Heart left ventricle (tissue), 16 donors: ENCODE results near the gene ZBTB20. TPM values are rescaled to one million over a fixed set of nuclear protein-coding genes. Genes with fewer than 3 reads are reported as not detected.

Experiments used
- ATAC-seq, 4 donors: fragments of 200-7000 bp; cut with Tn5 transposase; one replicate each; pipeline ENCODE4 v1.9.1; 2020 to 2022; ENCODE audit warnings: moderate library complexity in 4 of 4, mild to moderate bottlenecking in 3 of 4, moderate number of reproducible peaks in 1 of 4
- DNase-seq, 5 donors: peaks; one replicate each; pipeline ENCODE4 v3.0.0-alpha.2; 2020
- H3K27ac ChIP-seq, 12 donors: fragments of 200-600 bp; sonication (generic) in 4 of 12; one replicate each; pipeline versions ENCODE4 v1.5.0 to v1.8.0; 2016 to 2022; ENCODE audit warnings: mild to moderate bottlenecking in 2 of 12
- H3K27me3 ChIP-seq, 9 donors: fragments of 200-600 bp; sonication (generic) in 2 of 9; one replicate each; pipeline versions ENCODE4 v1.5.1 to v1.8.0; 2016 to 2022; ENCODE audit warnings: mild to moderate bottlenecking in 3 of 9
- H3K36me3 ChIP-seq, 9 donors: fragments of 200-600 bp; sonication (generic) in 2 of 9; one replicate each; pipeline versions ENCODE4 v1.5.0 to v1.8.0; 2018 to 2022; ENCODE audit warnings: mild to moderate bottlenecking in 2 of 9
- H3K4me1 ChIP-seq, 12 donors: fragments of 200-600 bp; sonication (generic) in 4 of 12; one replicate each; pipeline versions ENCODE4 v1.5.0 to v1.8.0; 2016 to 2022; ENCODE audit warnings: mild to moderate bottlenecking in 3 of 12
- H3K4me3 ChIP-seq, 12 donors: fragments of 200-600 bp; sonication (generic) in 4 of 12; one replicate each; pipeline versions ENCODE4 v1.5.0 to v1.8.0; 2017 to 2022; ENCODE audit warnings: mild to moderate bottlenecking in 9 of 12, moderate library complexity in 4 of 12
- H3K9me3 ChIP-seq, 12 donors: fragments of 200-600 bp; sonication (generic) in 4 of 12; one replicate each; pipeline versions ENCODE4 v1.5.0 to v1.8.0; 2016 to 2022; ENCODE audit warnings: mild to moderate bottlenecking in 1 of 12
- CTCF ChIP-seq, 12 donors: fragments of 200-600 bp; sonication (generic) in 4 of 12; IDR thresholded peaks; one replicate each; pipeline versions ENCODE4 v1.5.0 to v1.8.0; 2018 to 2022; ENCODE audit warnings: antibody characterized with exemption in 12 of 12, mild to moderate bottlenecking in 5 of 12
- POLR2A ChIP-seq, 2 donors: fragments of 450-650 bp; IDR thresholded peaks; one replicate each; pipeline ENCODE4 v1.6.1; 2017; ENCODE audit warnings: antibody characterized with exemption in 2 of 2, mild to moderate bottlenecking in 2 of 2, moderate library complexity in 2 of 2
- WGBS, 4 donors: extraction: QIAGEN DNeasy Blood & Tissue Kit in 2 of 4; methylation state at CpG; one replicate each; pipeline versions ENCODE4 v1.1.5 to v1.1.7; 2013 to 2018; 5-methylcytosine and 5-hydroxymethylcytosine counted together
- intact Hi-C, 10 donors: fragments of 100-400 bp; cut with DNase I; formaldehyde crosslinking; loops; one replicate each; pipeline versions ENCODE4 v1.11.1 to v1.14.2; 2022
- polyA plus RNA-seq, 2 donors: library from polyadenylated mRNA; stranded (reverse); fragments of 200-250 nt; gene quantifications; one replicate each; pipeline ENCODE4 v1.2.3, GENCODE V29; 2013
- total RNA-seq, 9 donors: library from RNA; depleted of rRNA in 2 of 9; stranded (reverse); fragments of >200 nt in 2 of 9; fragmentation: NEBNext Ultra II Directional in 3 of 9; extraction: Animal tissue kit (Norgen Biotek cat#: 25700) in 3 of 9; gene quantifications; one replicate each; pipeline versions ENCODE4 v1.1.0 to v1.2.4, GENCODE V29; 2016 to 2023
- donor health status: ischemic (EF 13 %, LVEDD 7.1; RV severe dilation, severe dysfunction).
- donor health status: healthy with polysubstance abuse.
- donor health status: DM: no; HTN: yes; CAD: no.
- donor health status: DM: no; HTN: no; CAD: no.
- donor health status: ischemic (EF 25% LVEDD 6.9; RV normal size, moderate dysfunction).
- donor health status: ischemic (EF 25% LVEDD 5.7; RV mildly dilated, moderate dysfunction).
- donor health status: healthy.
- donor health status: DM: yes; HTN: yes; CAD: no.
- donor health status: ischemic (EF 35%, LVEDD 5.7; RV mildly dilated, moderate dysfunction).
- donor health status: nonischemic (EF 11% LVEDD 7.7; RV severe dilation, severe dysfunction).
- donor health status: DM: yes; HTN: yes; CAD: no.
- donor health status: PGD.
- donor health status: ischemic (EF 29% LVEDD 5.4; RV normal size, mild dysfunction).
- donor health status: nonischemic (EF 23%, LVEDD 6.1; RV moderate dilation, normal function).

Gene ZBTB20
- total and polyA plus RNA-seq, 11 donors: 6.2 to 109 (median 77.3) TPM

DNA sequence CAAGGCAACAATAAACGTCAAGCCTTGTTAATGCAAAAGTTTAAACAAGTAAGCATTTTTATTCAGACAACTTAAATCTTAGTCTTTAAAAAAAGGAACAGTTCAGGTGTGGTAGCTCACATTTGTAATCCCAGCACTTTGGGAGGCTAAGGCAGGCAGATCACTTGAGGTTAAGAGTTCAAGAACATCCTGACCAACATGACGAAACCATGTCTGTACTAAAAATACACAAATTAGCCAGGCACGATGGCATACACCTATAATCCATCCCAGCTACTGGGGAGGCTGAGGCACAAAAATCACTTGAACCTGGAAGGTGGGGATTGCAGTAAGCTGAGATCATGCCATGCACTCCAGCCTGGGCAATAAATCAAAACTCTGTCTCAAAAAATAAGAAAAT is 19.9 kb downstream of the ZBTB20 start:
- no peaks in the 10 kb centered on the region for H3K27me3 ChIP-seq
- peaks cover 0 to 7% (median 0%) of the 10 kb centered on the region in 12 donors for H3K4me1 ChIP-seq
- no peaks in the 10 kb centered on the region for H3K9me3 ChIP-seq
- no peak for TF ChIP-seq CTCF (IDR thresholded peaks at IDR 0.05)
- no peak for TF ChIP-seq POLR2A (IDR thresholded peaks at IDR 0.05)
- 44 to 53% (median 48%) methylated on average over 3 of the region's 3 CpGs for WGBS, 4 donors
- H3K27ac ChIP-seq: no peak overlapping the region
- DNase-seq (no peak), ATAC-seq (no peak)
- intact Hi-C loops: no loop called here
- no peaks in the 10 kb centered on the region for H3K36me3 ChIP-seq
- no peak overlapping the region for H3K4me3 ChIP-seq

- no peak overlapping the region for H3K4me3 ChIP-seq
- 84 to 90% (median 86%) methylated on average over 1 of the region's 1 CpG for WGBS, 4 donors
- DNase-seq: no peak
- H3K4me1 ChIP-seq: peaks cover 0 to 3% (median 0%) of the 10 kb centered on the region in 12 donors
- no peaks in the 10 kb centered on the region for H3K27me3 ChIP-seq
- H3K36me3 ChIP-seq: no peaks in the 10 kb centered on the region
- H3K27ac ChIP-seq: no peak overlapping the region
- TF ChIP-seq POLR2A (IDR thresholded peaks at IDR 0.05) (no peak), CTCF (IDR thresholded peaks at IDR 0.05) (no peak)
- ATAC-seq: no peak
- intact Hi-C loops: no loop called here
- H3K9me3 ChIP-seq: peaks cover 0 to 10% (median 0%) of the 10 kb centered on the region in 12 donors
Measured at GRCh38 chr3:115120597-115120996, 26.5 kb downstream of the ZBTB20 start.

DNA sequence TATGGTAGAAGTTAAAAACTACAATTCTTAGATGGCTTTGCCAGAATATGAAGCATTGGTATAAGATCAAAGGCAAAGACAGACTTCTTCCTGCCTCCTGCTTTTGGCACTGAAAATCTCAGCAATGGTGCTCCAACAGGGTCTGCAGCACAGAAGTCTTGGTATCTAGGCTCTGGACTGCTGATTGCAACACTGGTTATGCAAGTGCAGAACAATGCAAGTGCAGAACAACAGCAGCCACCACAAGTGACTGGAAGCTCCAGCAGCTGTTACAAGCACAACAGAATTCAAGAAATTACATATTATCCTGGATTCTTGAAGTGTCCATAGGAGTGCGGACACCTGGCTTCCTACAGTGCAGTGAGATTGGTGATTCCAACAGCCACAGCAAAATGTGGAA is 33.7 kb downstream of the ZBTB20 start:
- ATAC-seq (peak in 3 of 4 donors; percentile 58 to 79 (median 64)), DNase-seq (peak in 1 of 5 donors; percentile 23)
- peaks cover 0 to 10% (median 0%) of the 10 kb centered on the region in 12 donors for H3K9me3 ChIP-seq
- no peak for TF ChIP-seq POLR2A (IDR thresholded peaks at IDR 0.05)
- TF ChIP-seq CTCF (IDR thresholded peaks at IDR 0.05): no peak
- H3K4me3 ChIP-seq: no peak overlapping the region
- WGBS, 4 donors: 93 to 100% (median 98%) methylated on average over 1 of the region's 1 CpG
- peaks cover 0 to 12% (median 1%) of the 10 kb centered on the region in 12 donors for H3K4me1 ChIP-seq
- no peak overlapping the region for H3K27ac ChIP-seq
- peaks cover 0 to 6% (median 0%) of the 10 kb centered on the region in 9 donors for H3K36me3 ChIP-seq
- intact Hi-C loops: no loop called here
- no peaks in the 10 kb centered on the region for H3K27me3 ChIP-seq

DNA sequence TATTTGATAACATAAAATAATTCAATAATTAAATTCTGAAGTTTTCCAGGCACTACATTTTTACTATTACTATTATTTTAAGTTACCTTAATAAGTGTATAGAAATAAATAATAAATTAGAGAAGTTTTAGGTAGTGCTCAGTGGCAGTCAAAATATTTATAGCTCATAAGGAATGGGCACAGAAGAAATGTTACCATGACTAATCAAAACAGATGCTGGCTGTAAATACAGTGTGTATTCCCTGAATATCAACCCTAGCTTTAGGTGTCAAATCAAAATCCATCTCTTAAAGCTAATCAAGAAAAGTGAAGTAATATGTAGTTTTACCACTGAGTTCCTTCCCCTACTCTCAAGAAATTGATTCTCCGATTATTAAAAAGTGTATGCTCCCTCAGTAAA is 35.5 kb downstream of the ZBTB20 start:
- intact Hi-C loops: no loop called here

More for the DNA sequence above, 35.5 kb downstream of the ZBTB20 start:
- H3K36me3 ChIP-seq: peaks cover 0 to 9% (median 0%) of the 10 kb centered on the region in 9 donors
- TF ChIP-seq POLR2A (IDR thresholded peaks at IDR 0.05) (no peak), CTCF (IDR thresholded peaks at IDR 0.05) (no peak)
- no peaks in the 10 kb centered on the region for H3K27me3 ChIP-seq
- ATAC-seq (peak in 3 of 4 donors; percentile 48 to 66 (median 58)), DNase-seq (no peak)
- peak overlapping the region in 4 of 12 donors; percentile 18 to 24 (median 20) for H3K27ac ChIP-seq
- 91 to 99% (median 98%) methylated on average over 1 of the region's 1 CpG for WGBS, 4 donors
- H3K4me3 ChIP-seq: no peak overlapping the region
- peaks cover 0 to under 1% (median 0%) of the 10 kb centered on the region in 12 donors for H3K9me3 ChIP-seq
- H3K4me1 ChIP-seq: peaks cover 0 to 12% (median 1%) of the 10 kb centered on the region in 12 donors
